Gastrocnemius medialis (tissue), 4 donors: ENCODE results near the gene SLC34A3.

Experiments
- POLR2A ChIP-seq, 2 donors: fragments of 450-650 bp; IDR thresholded peaks; one replicate each; pipeline ENCODE4 v1.6.1; 2017; ENCODE audit warnings: antibody characterized with exemption in 2 of 2, mild to moderate bottlenecking in 2 of 2, moderate library complexity in 2 of 2
- TF ChIP-seq, protein P1 (sequence below), 5 experiments: fragments of 450-650 bp in 3 of 5; fragments of 200-600 bp in 2 of 5; sonication (generic) in 2 of 5; IDR thresholded peaks in 4 of 5; conservative IDR thresholded peaks in 1 of 5; 1 replicate in 4 of 5; 2 replicates in 1 of 5; pipeline ENCODE4 v1.5.1; 2016 to 2019; ENCODE audit warnings: antibody characterized with exemption in 5 of 5, mild to moderate bottlenecking in 3 of 5, moderate library complexity in 3 of 5

DNA sequence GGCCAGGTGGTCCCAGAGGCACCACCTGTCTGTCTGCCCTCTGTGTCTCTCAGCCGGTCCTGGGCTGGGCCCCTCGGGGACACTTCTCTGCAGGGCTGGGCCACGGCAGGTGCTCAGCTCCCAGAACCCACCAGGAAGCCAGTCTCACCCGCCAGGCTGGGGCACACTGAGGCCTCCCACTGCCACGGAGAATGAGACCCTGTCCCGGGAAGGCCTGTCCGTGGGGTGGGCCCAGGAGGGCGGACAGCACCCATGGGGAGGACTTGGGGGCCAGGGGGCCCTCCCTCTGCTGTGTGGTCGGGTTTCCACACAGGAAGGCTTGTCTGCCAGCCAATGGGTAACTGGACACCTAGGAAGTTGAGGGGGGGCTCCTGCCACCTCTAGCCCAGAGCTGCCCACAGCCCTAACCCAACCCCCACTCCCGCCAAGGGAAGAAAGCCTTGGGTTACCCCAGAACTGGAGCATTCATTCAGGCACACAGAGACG is 6.3 kb downstream of the SLC34A3 start:
- TF ChIP-seq, protein P1, sequence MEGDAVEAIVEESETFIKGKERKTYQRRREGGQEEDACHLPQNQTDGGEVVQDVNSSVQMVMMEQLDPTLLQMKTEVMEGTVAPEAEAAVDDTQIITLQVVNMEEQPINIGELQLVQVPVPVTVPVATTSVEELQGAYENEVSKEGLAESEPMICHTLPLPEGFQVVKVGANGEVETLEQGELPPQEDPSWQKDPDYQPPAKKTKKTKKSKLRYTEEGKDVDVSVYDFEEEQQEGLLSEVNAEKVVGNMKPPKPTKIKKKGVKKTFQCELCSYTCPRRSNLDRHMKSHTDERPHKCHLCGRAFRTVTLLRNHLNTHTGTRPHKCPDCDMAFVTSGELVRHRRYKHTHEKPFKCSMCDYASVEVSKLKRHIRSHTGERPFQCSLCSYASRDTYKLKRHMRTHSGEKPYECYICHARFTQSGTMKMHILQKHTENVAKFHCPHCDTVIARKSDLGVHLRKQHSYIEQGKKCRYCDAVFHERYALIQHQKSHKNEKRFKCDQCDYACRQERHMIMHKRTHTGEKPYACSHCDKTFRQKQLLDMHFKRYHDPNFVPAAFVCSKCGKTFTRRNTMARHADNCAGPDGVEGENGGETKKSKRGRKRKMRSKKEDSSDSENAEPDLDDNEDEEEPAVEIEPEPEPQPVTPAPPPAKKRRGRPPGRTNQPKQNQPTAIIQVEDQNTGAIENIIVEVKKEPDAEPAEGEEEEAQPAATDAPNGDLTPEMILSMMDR (IDR thresholded peaks at IDR 0.05 in 4 of 5, conservative IDR thresholded peaks at IDR 0.05 in 1 of 5): no peak
- TF ChIP-seq POLR2A (IDR thresholded peaks at IDR 0.05): no peak
